Spleen (tissue), 11 donors: ENCODE measurements around the gene KLHL33. TPM values are rescaled to one million over a fixed set of nuclear protein-coding genes. Genes with fewer than 3 reads are reported as not detected.

Source experiments
- DNase-seq: peaks from one replicate; pipeline ENCODE4 v3.0.0-alpha.2; 2020
- H3K27ac ChIP-seq, 8 donors: fragments of 200-600 bp; sonication (generic) in 7 of 8; 1 replicate in 4 of 8; 2 replicates in 4 of 8; pipeline versions ENCODE4 v1.5.0 to v1.8.0; 2016 to 2021; ENCODE audit warnings: inconsistent platforms in 4 of 8, mild to moderate bottlenecking in 4 of 8, moderate library complexity in 1 of 8
- H3K27me3 ChIP-seq, 7 donors: fragments of 200-600 bp; sonication (generic) in 6 of 7; replicated peaks in 1 of 7; 1 replicate in 4 of 7; 2 replicates in 3 of 7; pipeline versions ENCODE4 v1.5.0 to v1.8.0; 2016 to 2021; ENCODE audit warnings: inconsistent platforms in 3 of 7, mild to moderate bottlenecking in 1 of 7
- H3K36me3 ChIP-seq, 6 donors: fragments of 200-600 bp; sonication (generic) in 5 of 6; 1 replicate in 4 of 6; 2 replicates in 2 of 6; pipeline versions ENCODE4 v1.5.0 to v1.8.0; 2016 to 2021; ENCODE audit warnings: inconsistent platforms in 2 of 6
- H3K4me1 ChIP-seq, 6 donors: fragments of 200-600 bp; sonication (generic) in 5 of 6; 1 replicate in 3 of 6; 2 replicates in 3 of 6; pipeline versions ENCODE4 v1.5.0 to v1.8.0; 2016 to 2021; ENCODE audit warnings: inconsistent platforms in 3 of 6
- H3K4me3 ChIP-seq, 8 donors: fragments of 200-600 bp; sonication (generic) in 7 of 8; 1 replicate in 4 of 8; 2 replicates in 4 of 8; pipeline versions ENCODE4 v1.5.0 to v1.8.0; 2016 to 2021; ENCODE audit warnings: inconsistent platforms in 4 of 8, mild to moderate bottlenecking in 4 of 8, moderate library complexity in 2 of 8
- H3K9me3 ChIP-seq, 8 donors: fragments of 200-600 bp; sonication (generic) in 7 of 8; 1 replicate in 4 of 8; 2 replicates in 4 of 8; pipeline versions ENCODE4 v1.5.0 to v1.8.0; 2016 to 2021; ENCODE audit warnings: inconsistent platforms in 4 of 8
- CTCF ChIP-seq, 11 experiments: fragments of 200-600 bp in 7 of 11; fragments of 450-650 bp in 4 of 11; sonication (generic) in 4 of 11; IDR thresholded peaks in 8 of 11; conservative IDR thresholded peaks in 3 of 11; 1 replicate in 7 of 11; 2 replicates in 4 of 11; pipeline versions ENCODE4 v1.4.0 to v1.8.0; 2016 to 2021; ENCODE audit warnings: antibody characterized with exemption in 11 of 11, inconsistent platforms in 4 of 11, mild to moderate bottlenecking in 1 of 11
- POLR2A ChIP-seq, 3 donors: fragments of 450-650 bp; IDR thresholded peaks; one replicate each; pipeline ENCODE4 v1.5.1; 2017; ENCODE audit warnings: antibody characterized with exemption in 3 of 3, mild to moderate bottlenecking in 1 of 3
- POLR2AphosphoS5 ChIP-seq, 3 donors: sonication (generic); formaldehyde crosslinking; IDR thresholded peaks; one replicate each; pipeline ENCODE4 v1.5.1; 2017; ENCODE audit warnings: antibody characterized with exemption in 3 of 3
- WGBS, 5 donors: extraction: QIAGEN DNeasy Blood & Tissue Kit in 3 of 5; methylation state at CpG; one replicate each; pipeline versions ENCODE4 v1.1.5 to v1.1.7; 2013 to 2018; 5-methylcytosine and 5-hydroxymethylcytosine counted together
- intact Hi-C: fragments of 100-400 bp; cut with DNase I; formaldehyde crosslinking; loops from one replicate; pipeline ENCODE4 v1.15.0; 2023; ENCODE audit warnings: low total_unique reads
- polyA plus RNA-seq, 3 donors: library from polyadenylated mRNA; stranded (reverse); fragments of 200-250 nt; gene quantifications; one replicate each; pipeline ENCODE4 v1.2.1, GENCODE V29; 2013
- total RNA-seq, 7 donors: library from RNA; depleted of rRNA in 3 of 7; stranded (reverse); fragments of >200 nt in 3 of 7; fragmentation: NEBNext Ultra II Directional in 4 of 7; extraction: Animal tissue kit (Norgen Biotek cat#: 25700) in 4 of 7; gene quantifications; one replicate each; pipeline versions ENCODE4 v1.1.0 to v1.2.1, GENCODE V29; 2016 to 2021
- donor health status: healthy with polysubstance abuse.
- donor health status: DM: no; HTN: no; CAD: no; lungs with moderate emphysema.
- donor health status: DM: no; HTN: no; CAD: no.
- donor health status: Bipolar disorder and iron deficiency.
- donor health status: healthy.
- donor health status: DM: no; HTN: no; CAD: no.
- donor health status: DM: yes; HTN: yes; CAD: no.

Gene KLHL33
- total and polyA plus RNA-seq, 10 donors = 0.22 to 2.9 (median 0.75) TPM; not detected in 1

GRCh38 chr14:20391505-20391904, 44.5 kb downstream of the KLHL33 start:
- Histone ChIP-seq H3K27ac (no peak overlapping the region), H3K27me3 (no peaks in the 10 kb centered on the region), H3K4me3 (no peak overlapping the region), H3K4me1 (peaks cover 0 to 9% (median 0%) of the 10 kb centered on the region in 6 donors), H3K9me3 (no peaks in the 10 kb centered on the region), H3K36me3 (peaks cover 13 to 100% (median 97%) of the 10 kb centered on the region in 6 donors)
- TF ChIP-seq POLR2A (IDR thresholded peaks at IDR 0.05) = no peak
- no peak for TF ChIP-seq POLR2AphosphoS5 (IDR thresholded peaks at IDR 0.05)
- TF ChIP-seq CTCF (IDR thresholded peaks at IDR 0.05 in 8 of 11, conservative IDR thresholded peaks at IDR 0.05 in 3 of 11) = no peak
- intact Hi-C loops = no loop called here
- no peak for DNase-seq
- WGBS, 5 donors = 90 to 99% (median 97%) methylated on average over 4 of the region's 4 CpGs

- no peak for TF ChIP-seq POLR2AphosphoS5 (IDR thresholded peaks at IDR 0.05)
- TF ChIP-seq POLR2A (IDR thresholded peaks at IDR 0.05) = no peak
- TF ChIP-seq CTCF (IDR thresholded peaks at IDR 0.05 in 8 of 11, conservative IDR thresholded peaks at IDR 0.05 in 3 of 11) = no peak
- Histone ChIP-seq H3K4me3 (no peak overlapping the region), H3K36me3 (peaks cover 15 to 100% (median 97%) of the 10 kb centered on the region in 6 donors), H3K4me1 (peaks cover 0 to 9% (median 0%) of the 10 kb centered on the region in 6 donors), H3K27me3 (no peaks in the 10 kb centered on the region), H3K9me3 (no peaks in the 10 kb centered on the region), H3K27ac (peak overlapping the region in 3 of 8 donors; percentile 47 to 54 (median 48))
- WGBS, 5 donors = 69 to 83% (median 75%) methylated on average over 4 of the region's 4 CpGs
- no peak for DNase-seq
- intact Hi-C loops = no loop called here
Observed at GRCh38 chr14:20388159-20388558, 47.8 kb downstream of the KLHL33 start.

- WGBS, 5 donors = 53 to 80% (median 74%) methylated on average over 6 of the region's 6 CpGs
- Histone ChIP-seq H3K36me3 (peaks cover 15 to 100% (median 97%) of the 10 kb centered on the region in 6 donors), H3K4me1 (peaks cover 0 to 9% (median 0%) of the 10 kb centered on the region in 6 donors), H3K9me3 (no peaks in the 10 kb centered on the region), H3K27me3 (no peaks in the 10 kb centered on the region), H3K4me3 (no peak overlapping the region), H3K27ac (peak overlapping the region in 4 of 8 donors; percentile 10 to 54 (median 48))
- intact Hi-C loops = no loop called here
- DNase-seq = no peak
- TF ChIP-seq POLR2A (IDR thresholded peaks at IDR 0.05) (no peak), CTCF (IDR thresholded peaks at IDR 0.05 in 8 of 11, conservative IDR thresholded peaks at IDR 0.05 in 3 of 11) (no peak), POLR2AphosphoS5 (IDR thresholded peaks at IDR 0.05) (no peak)
Observed at GRCh38 chr14:20387576-20387975, 48.4 kb downstream of the KLHL33 start.

GRCh38 chr14:20386276-20386855, 49.6 kb downstream of the KLHL33 start:
- intact Hi-C loops = no loop called here
- Histone ChIP-seq H3K27ac (no peak overlapping the region), H3K4me3 (no peak overlapping the region), H3K27me3 (no peaks in the 10 kb centered on the region), H3K4me1 (peaks cover 0 to 9% (median 0%) of the 10 kb centered on the region in 6 donors), H3K36me3 (peaks cover 15 to 100% (median 97%) of the 10 kb centered on the region in 6 donors), H3K9me3 (no peaks in the 10 kb centered on the region)
- DNase-seq = no peak
- TF ChIP-seq POLR2A (IDR thresholded peaks at IDR 0.05) = no peak
- peak in 1 of 3 donors; percentile 15 for TF ChIP-seq POLR2AphosphoS5 (IDR thresholded peaks at IDR 0.05)
- 94 to 99% (median 97%) methylated on average over 16 to 17 of the region's 17 CpGs for WGBS, 5 donors
